ENCODE results near the gene ELOVL6.

DNA sequence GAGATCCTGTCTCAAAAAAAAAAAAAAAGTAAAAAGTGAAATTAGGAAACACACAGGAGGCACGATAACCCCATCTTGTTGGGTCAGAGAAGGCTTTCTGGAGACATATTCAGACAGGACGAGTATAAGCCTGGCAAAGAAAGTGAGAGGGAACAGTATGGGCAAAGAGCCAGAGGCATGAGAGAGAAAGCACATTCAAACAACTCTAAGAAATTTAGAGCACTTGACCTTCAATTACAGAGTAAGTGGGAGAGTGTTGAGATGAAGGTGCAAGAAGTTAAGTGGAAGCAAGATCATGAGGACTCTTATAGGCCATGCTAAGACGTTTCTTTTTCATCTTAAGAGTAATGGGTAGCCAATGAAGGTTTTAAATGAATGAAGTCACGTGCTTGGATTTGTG is 70.4 kb downstream of the ELOVL6 start:
- TF ChIP-seq FOXA1 (IDR thresholded peaks at IDR 0.05) (no peak), YY1 (IDR thresholded peaks at IDR 0.05) (no peak), TAF1 (conservative IDR thresholded peaks at IDR 0.05) (no peak), JUND (IDR thresholded peaks at IDR 0.05) (no peak), SP1 (IDR thresholded peaks at IDR 0.05) (no peak), EGR1 (IDR thresholded peaks at IDR 0.05; ENCODE audit: low read depth in 2 of 2) (no peak), GABPA (IDR thresholded peaks at IDR 0.05 in 1 of 2, conservative IDR thresholded peaks at IDR 0.05 in 1 of 2) (no peak), RAD21 (IDR thresholded peaks at IDR 0.05) (no peak), HNF4G (IDR thresholded peaks at IDR 0.05) (no peak)
- TF ChIP-seq, protein P1, sequence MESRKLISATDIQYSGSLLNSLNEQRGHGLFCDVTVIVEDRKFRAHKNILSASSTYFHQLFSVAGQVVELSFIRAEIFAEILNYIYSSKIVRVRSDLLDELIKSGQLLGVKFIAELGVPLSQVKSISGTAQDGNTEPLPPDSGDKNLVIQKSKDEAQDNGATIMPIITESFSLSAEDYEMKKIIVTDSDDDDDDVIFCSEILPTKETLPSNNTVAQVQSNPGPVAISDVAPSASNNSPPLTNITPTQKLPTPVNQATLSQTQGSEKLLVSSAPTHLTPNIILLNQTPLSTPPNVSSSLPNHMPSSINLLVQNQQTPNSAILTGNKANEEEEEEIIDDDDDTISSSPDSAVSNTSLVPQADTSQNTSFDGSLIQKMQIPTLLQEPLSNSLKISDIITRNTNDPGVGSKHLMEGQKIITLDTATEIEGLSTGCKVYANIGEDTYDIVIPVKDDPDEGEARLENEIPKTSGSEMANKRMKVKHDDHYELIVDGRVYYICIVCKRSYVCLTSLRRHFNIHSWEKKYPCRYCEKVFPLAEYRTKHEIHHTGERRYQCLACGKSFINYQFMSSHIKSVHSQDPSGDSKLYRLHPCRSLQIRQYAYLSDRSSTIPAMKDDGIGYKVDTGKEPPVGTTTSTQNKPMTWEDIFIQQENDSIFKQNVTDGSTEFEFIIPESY (IDR thresholded peaks at IDR 0.05), result no peak
- TF ChIP-seq, protein P2, sequence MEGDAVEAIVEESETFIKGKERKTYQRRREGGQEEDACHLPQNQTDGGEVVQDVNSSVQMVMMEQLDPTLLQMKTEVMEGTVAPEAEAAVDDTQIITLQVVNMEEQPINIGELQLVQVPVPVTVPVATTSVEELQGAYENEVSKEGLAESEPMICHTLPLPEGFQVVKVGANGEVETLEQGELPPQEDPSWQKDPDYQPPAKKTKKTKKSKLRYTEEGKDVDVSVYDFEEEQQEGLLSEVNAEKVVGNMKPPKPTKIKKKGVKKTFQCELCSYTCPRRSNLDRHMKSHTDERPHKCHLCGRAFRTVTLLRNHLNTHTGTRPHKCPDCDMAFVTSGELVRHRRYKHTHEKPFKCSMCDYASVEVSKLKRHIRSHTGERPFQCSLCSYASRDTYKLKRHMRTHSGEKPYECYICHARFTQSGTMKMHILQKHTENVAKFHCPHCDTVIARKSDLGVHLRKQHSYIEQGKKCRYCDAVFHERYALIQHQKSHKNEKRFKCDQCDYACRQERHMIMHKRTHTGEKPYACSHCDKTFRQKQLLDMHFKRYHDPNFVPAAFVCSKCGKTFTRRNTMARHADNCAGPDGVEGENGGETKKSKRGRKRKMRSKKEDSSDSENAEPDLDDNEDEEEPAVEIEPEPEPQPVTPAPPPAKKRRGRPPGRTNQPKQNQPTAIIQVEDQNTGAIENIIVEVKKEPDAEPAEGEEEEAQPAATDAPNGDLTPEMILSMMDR (IDR thresholded peaks at IDR 0.05; ENCODE audit: low read depth, low read length, missing input control), result no peak
- TF ChIP-seq, protein P3, sequence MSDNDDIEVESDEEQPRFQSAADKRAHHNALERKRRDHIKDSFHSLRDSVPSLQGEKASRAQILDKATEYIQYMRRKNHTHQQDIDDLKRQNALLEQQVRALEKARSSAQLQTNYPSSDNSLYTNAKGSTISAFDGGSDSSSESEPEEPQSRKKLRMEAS (IDR thresholded peaks at IDR 0.05), result no peak
- TF ChIP-seq, protein P4, sequence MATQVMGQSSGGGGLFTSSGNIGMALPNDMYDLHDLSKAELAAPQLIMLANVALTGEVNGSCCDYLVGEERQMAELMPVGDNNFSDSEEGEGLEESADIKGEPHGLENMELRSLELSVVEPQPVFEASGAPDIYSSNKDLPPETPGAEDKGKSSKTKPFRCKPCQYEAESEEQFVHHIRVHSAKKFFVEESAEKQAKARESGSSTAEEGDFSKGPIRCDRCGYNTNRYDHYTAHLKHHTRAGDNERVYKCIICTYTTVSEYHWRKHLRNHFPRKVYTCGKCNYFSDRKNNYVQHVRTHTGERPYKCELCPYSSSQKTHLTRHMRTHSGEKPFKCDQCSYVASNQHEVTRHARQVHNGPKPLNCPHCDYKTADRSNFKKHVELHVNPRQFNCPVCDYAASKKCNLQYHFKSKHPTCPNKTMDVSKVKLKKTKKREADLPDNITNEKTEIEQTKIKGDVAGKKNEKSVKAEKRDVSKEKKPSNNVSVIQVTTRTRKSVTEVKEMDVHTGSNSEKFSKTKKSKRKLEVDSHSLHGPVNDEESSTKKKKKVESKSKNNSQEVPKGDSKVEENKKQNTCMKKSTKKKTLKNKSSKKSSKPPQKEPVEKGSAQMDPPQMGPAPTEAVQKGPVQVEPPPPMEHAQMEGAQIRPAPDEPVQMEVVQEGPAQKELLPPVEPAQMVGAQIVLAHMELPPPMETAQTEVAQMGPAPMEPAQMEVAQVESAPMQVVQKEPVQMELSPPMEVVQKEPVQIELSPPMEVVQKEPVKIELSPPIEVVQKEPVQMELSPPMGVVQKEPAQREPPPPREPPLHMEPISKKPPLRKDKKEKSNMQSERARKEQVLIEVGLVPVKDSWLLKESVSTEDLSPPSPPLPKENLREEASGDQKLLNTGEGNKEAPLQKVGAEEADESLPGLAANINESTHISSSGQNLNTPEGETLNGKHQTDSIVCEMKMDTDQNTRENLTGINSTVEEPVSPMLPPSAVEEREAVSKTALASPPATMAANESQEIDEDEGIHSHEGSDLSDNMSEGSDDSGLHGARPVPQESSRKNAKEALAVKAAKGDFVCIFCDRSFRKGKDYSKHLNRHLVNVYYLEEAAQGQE (IDR thresholded peaks at IDR 0.05), result no peak
- TF ChIP-seq, protein P5, sequence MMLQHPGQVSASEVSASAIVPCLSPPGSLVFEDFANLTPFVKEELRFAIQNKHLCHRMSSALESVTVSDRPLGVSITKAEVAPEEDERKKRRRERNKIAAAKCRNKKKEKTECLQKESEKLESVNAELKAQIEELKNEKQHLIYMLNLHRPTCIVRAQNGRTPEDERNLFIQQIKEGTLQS (IDR thresholded peaks at IDR 0.05), result no peak
